HEK293 (cell line): ENCODE measurements around the gene POLD4.
A peak's percentile ranks its signal among the peaks of the same experiment; 100 is the strongest.

ENCODE experiments used
- CTCF ChIA-PET: fragments of 350-600 bp; formaldehyde crosslinking; extraction: SDS; loops from one replicate; lab custom pipeline; 2021; ENCODE audit warnings: antibody characterized with exemption; lab: Yijun Ruan, JAX
- POLR2A ChIA-PET: fragments of 300-600 bp; formaldehyde crosslinking; extraction: SDS; loops from one replicate; lab custom pipeline; 2020; ENCODE audit warnings: antibody characterized with exemption, inconsistent platforms; lab: Yijun Ruan, JAX
- H3K27ac ChIP-seq: fragments of 200-500 bp; sonication (Bioruptor generic); 2 replicates; pipeline ENCODE4 v1.5.1; 2014; ENCODE audit warnings: low read depth, low read length, control low read depth, inconsistent platforms; ENCODE audit errors: extremely low read depth
- H3K36me3 ChIP-seq, 2 experiments: fragments of 200-500 bp in 1 of 2; sonication (Bioruptor generic) in 1 of 2; 1 replicate in 1 of 2; 2 replicates in 1 of 2; pipeline ENCODE4 v1.5.1; 2014 to 2017; ENCODE audit warnings: inconsistent platforms in 2 of 2, low read length in 2 of 2; ENCODE audit not compliant: control insufficient read depth in 2 of 2, insufficient read depth in 1 of 2
- H3K4me1 ChIP-seq: fragments of 200-500 bp; sonication (Bioruptor generic); 2 replicates; pipeline ENCODE4 v1.5.1; 2014; ENCODE audit warnings: mild to moderate bottlenecking, low read length, inconsistent platforms; ENCODE audit not compliant: control insufficient read depth, insufficient read depth
- H3K4me3 ChIP-seq: 2 replicates; pipeline ENCODE4 v1.5.1; 2011; ENCODE audit warnings: low read depth, mild to moderate bottlenecking, control low read depth, low read length, moderate library complexity
- H3K9me3 ChIP-seq: fragments of 200-500 bp; sonication (Bioruptor generic); 2 replicates; pipeline ENCODE4 v1.5.1; 2014; ENCODE audit warnings: low read depth, low read length, inconsistent platforms; ENCODE audit not compliant: control insufficient read depth, insufficient read depth
- CTCF ChIP-seq: fragments of 450-650 bp; formaldehyde crosslinking; IDR thresholded peaks from 2 replicates; pipeline ENCODE4 v1.5.1; 2016; ENCODE audit warnings: missing biosample characterization, missing genetic modification characterization
- HOXC10 ChIP-seq: sonication (generic); formaldehyde crosslinking; IDR thresholded peaks from 2 replicates; pipeline ENCODE4 v1.8.1; 2023; ENCODE audit warnings: mild to moderate bottlenecking, missing genetic modification reagents
- ZBTB17 ChIP-seq: fragments of 450-650 bp; formaldehyde crosslinking; IDR thresholded peaks from 2 replicates; pipeline ENCODE4 v1.5.1; 2016; ENCODE audit warnings: missing biosample characterization, missing genetic modification characterization
- ZBTB20 ChIP-seq: fragments of 450-650 bp; formaldehyde crosslinking; IDR thresholded peaks from 2 replicates; pipeline ENCODE4 v1.5.1; 2016; ENCODE audit warnings: missing biosample characterization, missing genetic modification characterization
- ZNF341 ChIP-seq: fragments of 450-650 bp; formaldehyde crosslinking; IDR thresholded peaks from 2 replicates; pipeline ENCODE4; 2016; ENCODE audit warnings: low read depth, missing biosample characterization, missing genetic modification characterization
- ZNF423 ChIP-seq: fragments of 450-650 bp; formaldehyde crosslinking; IDR thresholded peaks from 2 replicates; pipeline ENCODE4 v1.5.1; 2016; ENCODE audit warnings: missing biosample characterization, missing genetic modification characterization
- ZNF426 ChIP-seq: fragments of 450-650 bp; formaldehyde crosslinking; IDR thresholded peaks from 2 replicates; pipeline ENCODE4 v1.5.1; 2017; ENCODE audit warnings: missing biosample characterization, missing genetic modification characterization, mild to moderate bottlenecking, inconsistent platforms, moderate library complexity
- ZNF501 ChIP-seq: fragments of 450-650 bp; formaldehyde crosslinking; IDR thresholded peaks from 2 replicates; pipeline ENCODE4 v1.5.1; 2016; ENCODE audit warnings: missing biosample characterization, missing genetic modification characterization
- ZNF555 ChIP-seq: fragments of 450-650 bp; formaldehyde crosslinking; conservative IDR thresholded peaks from 2 replicates; pipeline ENCODE4 v1.5.1; 2017; ENCODE audit warnings: missing biosample characterization, mild to moderate bottlenecking, missing genetic modification characterization, inconsistent platforms
- ZNF596 ChIP-seq: fragments of 450-650 bp; IDR thresholded peaks from 2 replicates; pipeline ENCODE4 v1.5.0; 2018; ENCODE audit warnings: missing biosample characterization, mild to moderate bottlenecking, missing genetic modification characterization, moderate library complexity
- ZSCAN4 ChIP-seq: fragments of 450-650 bp; formaldehyde crosslinking; IDR thresholded peaks from 2 replicates; pipeline ENCODE4 v1.5.1; 2017; ENCODE audit warnings: missing biosample characterization, missing genetic modification characterization

The POLD4 gene

GRCh38 chr11:67352546-67353316 is 615 bp downstream of the POLD4 start:
- Histone ChIP-seq H3K9me3 (no peaks in the 10 kb centered on the region), H3K36me3 (no peaks in the 10 kb centered on the region), H3K4me3 (peak overlapping the region; percentile 72), H3K27ac (peak overlapping the region; percentile 59), H3K4me1 (no peaks in the 10 kb centered on the region)
- ChIA-PET CTCF (interaction anchor here (0.6 to 30.4 kb wide), 10 partner anchors 7 to 520 kb away, joined by 3 to 898 read pairs (median 22); partner anchors contain the start of genes CLCF1 and RAD9A), POLR2A (interaction anchor here (0.6 to 4.2 kb wide), 11 partner anchors 9 to 288 kb away, joined by 3 to 30 read pairs (median 5); partner anchors contain the start of genes CLCF1, PPP1CA and RAD9A)
- TF ChIP-seq CTCF (tag by site-specific recombination) (0 out of 2 replicates have a peak, but pooled peaks have one; percentile 6), ZBTB20 (tag by site-specific recombination) (peak; percentile 36; the same call in 1 of the 2 replicates), ZNF501 (0 out of 2 replicates have a peak, but pooled peaks have one; percentile 22), ZNF423 (tag by site-specific recombination) (no peak)

GRCh38 chr11:67351275-67352005 is 1.9 kb downstream of the POLD4 start:
- CTCF ChIA-PET, result interaction anchor here (0.6 to 30.4 kb wide), 30 partner anchors 10 to 1062 kb away, joined by 3 to 898 read pairs (median 4); partner anchors contain the start of genes CLCF1, GRK2, PPP1CA and RAD9A
- H3K4me1 ChIP-seq, result no peaks in the 10 kb centered on the region

More at GRCh38 chr11:67351275-67352005, 1.9 kb downstream of the POLD4 start:
- POLR2A ChIA-PET, result interaction anchor here (0.8 to 4.2 kb wide), 8 partner anchors 15 to 50 kb away, joined by 3 to 23 read pairs (median 6); partner anchors contain the start of genes PPP1CA and RAD9A
- Histone ChIP-seq H3K9me3 (no peaks in the 10 kb centered on the region), H3K27ac (no peak overlapping the region), H3K36me3 (no peaks in the 10 kb centered on the region), H3K4me3 (no peak overlapping the region)
- TF ChIP-seq ZNF596 (tag by site-specific recombination), result no peak
- peak; percentile 93 for TF ChIP-seq ZBTB17
- TF ChIP-seq CTCF (tag by site-specific recombination), result peak; percentile 60; the same call in 1 of the 2 replicates
- TF ChIP-seq ZNF341 (tag by site-specific recombination), result peak; percentile 73
- TF ChIP-seq ZNF426 (tag by site-specific recombination), result no peak
- TF ChIP-seq ZSCAN4 (tag by site-specific recombination), result no peak
- TF ChIP-seq ZNF555, result no peak
- TF ChIP-seq HOXC10 (CRISPR knock-in tag), result no peak
